Testis (tissue), 2 donors: Measurements from ENCODE around the gene SMAD1.

Source experiments
- POLR2A ChIP-seq: fragments of 450-650 bp; IDR thresholded peaks from one replicate; pipeline ENCODE4 v1.6.1; 2017; ENCODE audit warnings: antibody characterized with exemption, mild to moderate bottlenecking, moderate library complexity
- TF ChIP-seq, protein P1 (sequence below), 3 experiments: fragments of 450-650 bp in 2 of 3; fragments of 200-600 bp in 1 of 3; sonication (generic) in 1 of 3; IDR thresholded peaks; one replicate each; pipeline ENCODE4 v1.5.1; 2016 to 2019; ENCODE audit warnings: antibody characterized with exemption in 3 of 3, mild to moderate bottlenecking in 2 of 3, moderate library complexity in 1 of 3

DNA sequence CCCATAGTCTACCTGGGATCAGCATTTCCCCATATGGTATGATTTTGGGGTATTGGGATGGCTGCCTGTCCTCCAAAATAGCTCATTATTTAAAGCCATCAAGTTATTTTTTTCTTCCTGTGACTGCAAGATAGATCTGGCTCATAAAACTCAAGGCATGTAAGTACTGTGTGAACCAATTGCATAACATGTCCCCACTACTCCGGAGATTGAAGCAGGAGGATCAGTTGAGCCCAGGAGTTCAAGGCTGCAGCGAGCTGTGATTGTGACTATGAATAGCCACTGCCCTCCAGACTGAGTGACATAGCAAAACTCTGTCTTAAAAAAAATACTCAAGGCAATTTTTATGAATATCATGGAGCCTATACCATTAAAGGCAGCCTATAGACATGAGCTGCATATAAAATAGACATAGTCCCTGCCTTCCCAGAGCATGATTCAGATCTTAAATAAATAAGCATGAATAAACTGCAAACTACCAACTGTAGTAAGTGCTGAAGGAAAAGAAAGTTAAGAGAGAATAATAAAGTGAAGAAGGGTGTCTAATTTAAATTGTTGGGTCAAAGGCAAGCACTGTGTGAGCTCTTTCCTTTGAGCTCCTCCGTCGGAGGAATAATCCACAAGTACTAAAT is 120.6 kb downstream of the SMAD1 start:
- TF ChIP-seq, protein P1, sequence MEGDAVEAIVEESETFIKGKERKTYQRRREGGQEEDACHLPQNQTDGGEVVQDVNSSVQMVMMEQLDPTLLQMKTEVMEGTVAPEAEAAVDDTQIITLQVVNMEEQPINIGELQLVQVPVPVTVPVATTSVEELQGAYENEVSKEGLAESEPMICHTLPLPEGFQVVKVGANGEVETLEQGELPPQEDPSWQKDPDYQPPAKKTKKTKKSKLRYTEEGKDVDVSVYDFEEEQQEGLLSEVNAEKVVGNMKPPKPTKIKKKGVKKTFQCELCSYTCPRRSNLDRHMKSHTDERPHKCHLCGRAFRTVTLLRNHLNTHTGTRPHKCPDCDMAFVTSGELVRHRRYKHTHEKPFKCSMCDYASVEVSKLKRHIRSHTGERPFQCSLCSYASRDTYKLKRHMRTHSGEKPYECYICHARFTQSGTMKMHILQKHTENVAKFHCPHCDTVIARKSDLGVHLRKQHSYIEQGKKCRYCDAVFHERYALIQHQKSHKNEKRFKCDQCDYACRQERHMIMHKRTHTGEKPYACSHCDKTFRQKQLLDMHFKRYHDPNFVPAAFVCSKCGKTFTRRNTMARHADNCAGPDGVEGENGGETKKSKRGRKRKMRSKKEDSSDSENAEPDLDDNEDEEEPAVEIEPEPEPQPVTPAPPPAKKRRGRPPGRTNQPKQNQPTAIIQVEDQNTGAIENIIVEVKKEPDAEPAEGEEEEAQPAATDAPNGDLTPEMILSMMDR (IDR thresholded peaks at IDR 0.05) = no peak
- TF ChIP-seq POLR2A = no peak
